Lower leg skin (tissue), 3 donors: ENCODE data around the gene ARMC5.

Source experiments
- CTCF ChIP-seq, 3 donors: fragments of 450-650 bp; IDR thresholded peaks; one replicate each; pipeline ENCODE4 v1.5.1; 2016; ENCODE audit warnings: antibody characterized with exemption in 3 of 3, mild to moderate bottlenecking in 3 of 3, moderate library complexity in 2 of 3
- POLR2A ChIP-seq, 2 donors: fragments of 450-650 bp; IDR thresholded peaks; one replicate each; pipeline ENCODE4 v1.6.1; 2016 to 2017; ENCODE audit warnings: antibody characterized with exemption in 2 of 2, mild to moderate bottlenecking in 1 of 2, moderate library complexity in 1 of 2

- TF ChIP-seq CTCF (IDR thresholded peaks at IDR 0.05) = no peak
- TF ChIP-seq POLR2A (IDR thresholded peaks at IDR 0.05) = no peak
These were observed 16.6 kb downstream of the ARMC5 start for GRCh38 chr16:31475946-31476302.
